HG03460 (cell line): ENCODE measurements around the gene SFXN3.

Experiments
- ATAC-seq: cut with Tn5 transposase; IDR thresholded peaks from one replicate; pipeline ENCODE4 v1.9.1; 2021; ENCODE audit not compliant: unreplicated experiment

The SFXN3 gene

GRCh38 chr10:101071267-101071884 lies 40.3 kb downstream of the SFXN3 start:
- ATAC-seq, result no peak

GRCh38 chr10:101071885-101072433 lies 40.9 kb downstream of the SFXN3 start:
- ATAC-seq, result no peak

- no peak for ATAC-seq
Observed at GRCh38 chr10:101072923-101073322, 41.9 kb downstream of the SFXN3 start.

GRCh38 chr10:101073631-101074030 lies 42.6 kb downstream of the SFXN3 start:
- no peak for ATAC-seq

GRCh38 chr10:101075775-101076174 lies 44.7 kb downstream of the SFXN3 start:
- no peak for ATAC-seq

GRCh38 chr10:101076630-101077029 lies 45.6 kb downstream of the SFXN3 start:
- no peak for ATAC-seq

- no peak for ATAC-seq
Observed at GRCh38 chr10:101079874-101080273, 48.8 kb downstream of the SFXN3 start.

- no peak for ATAC-seq
Observed at GRCh38 chr10:101080933-101081931, 50.2 kb downstream of the SFXN3 start.

GRCh38 chr10:101085846-101086245 lies 54.8 kb downstream of the SFXN3 start:
- ATAC-seq, result no peak

- ATAC-seq, result no peak
Observed at GRCh38 chr10:101087376-101087775, 56.3 kb downstream of the SFXN3 start.

GRCh38 chr10:101087965-101088364 lies 56.9 kb downstream of the SFXN3 start:
- ATAC-seq, result no peak

- no peak for ATAC-seq
Observed at GRCh38 chr10:101089520-101090299, 58.7 kb downstream of the SFXN3 start.

GRCh38 chr10:101090597-101090996 lies 59.6 kb downstream of the SFXN3 start:
- no peak for ATAC-seq
